DND-41 (cell line): ENCODE measurements around the gene PLD2.

Experiments used
- ATAC-seq: fragments of 200-7000 bp; cut with Tn5 transposase; 3 replicates; pipeline ENCODE4 v1.9.1; 2021; ENCODE audit warnings: low read depth; ENCODE audit not compliant: insufficient read depth
- DNase-seq: peaks from one replicate; pipeline ENCODE4 v3.0.0-alpha.2; 2020
- H2AFZ ChIP-seq: 2 replicates; pipeline ENCODE4 v1.6.0; 2012; ENCODE audit warnings: low read depth, low read length
- H3K27ac ChIP-seq: 2 replicates; pipeline ENCODE4 v1.5.1; 2012; ENCODE audit warnings: low read length, inconsistent platforms
- H3K27me3 ChIP-seq: fragments of 200-600 bp; sonication (generic); 2 replicates; pipeline ENCODE4 v1.6.0; 2012; ENCODE audit warnings: low read length, mild to moderate bottlenecking, inconsistent platforms; ENCODE audit not compliant: insufficient read depth, poor library complexity
- H3K36me3 ChIP-seq: 2 replicates; pipeline ENCODE4 v1.5.1; 2012; ENCODE audit warnings: low read length, inconsistent platforms; ENCODE audit not compliant: insufficient read depth
- H3K4me1 ChIP-seq: 2 replicates; pipeline ENCODE4 v1.5.1; 2012; ENCODE audit warnings: mild to moderate bottlenecking, low read length; ENCODE audit not compliant: insufficient read depth
- H3K4me2 ChIP-seq: 2 replicates; pipeline ENCODE4 v1.6.0; 2012; ENCODE audit warnings: mild to moderate bottlenecking, moderate library complexity, low read length, inconsistent platforms; ENCODE audit not compliant: insufficient read depth
- H3K4me3 ChIP-seq, 2 experiments: fragments of 200-600 bp in 1 of 2; shearing (Covaris generic) in 1 of 2; 2 replicates each; pipeline ENCODE4 v1.5.1; 2012 to 2016; ENCODE audit warnings: inconsistent platforms in 2 of 2, low read length in 2 of 2, mild to moderate bottlenecking in 2 of 2, low read depth in 1 of 2, moderate library complexity in 1 of 2
- H3K79me2 ChIP-seq: 2 replicates; pipeline ENCODE4 v1.6.0; 2012; ENCODE audit warnings: low read length, inconsistent platforms; ENCODE audit not compliant: insufficient read depth
- H3K9ac ChIP-seq: 2 replicates; pipeline ENCODE4 v1.6.0; 2012; ENCODE audit warnings: low read depth, mild to moderate bottlenecking, inconsistent platforms, low read length, moderate library complexity
- H3K9me3 ChIP-seq: 2 replicates; pipeline ENCODE4 v1.5.1; 2012; ENCODE audit warnings: low read length, moderate library complexity, mild to moderate bottlenecking, inconsistent platforms; ENCODE audit not compliant: insufficient read depth, severe bottlenecking
- H4K20me1 ChIP-seq: 2 replicates; pipeline ENCODE4 v1.6.0; 2012; ENCODE audit warnings: low read length; ENCODE audit not compliant: insufficient read depth
- CTCF ChIP-seq: IDR thresholded peaks from 2 replicates; pipeline ENCODE4 v1.5.1; 2012; ENCODE audit warnings: borderline replicate concordance, low read length, moderate library complexity, mild to moderate bottlenecking; ENCODE audit not compliant: poor library complexity, severe bottlenecking; ENCODE audit errors: extremely low read depth
- EZH2 ChIP-seq: IDR thresholded peaks from 3 replicates; pipeline ENCODE4 v1.6.1; 2012; ENCODE audit warnings: borderline replicate concordance, low read depth, mild to moderate bottlenecking, moderate library complexity, low read length, inconsistent platforms; ENCODE audit not compliant: severe bottlenecking

PLD2 gene

GRCh38 chr17:4853208-4853671 lies 46.3 kb downstream of the PLD2 start:
- H3K4me1 ChIP-seq = no peaks in the 10 kb centered on the region
- no peaks in the 10 kb centered on the region for H3K9me3 ChIP-seq
- H3K79me2 ChIP-seq = peaks cover 45% of the 10 kb centered on the region
- ATAC-seq (no peak), DNase-seq (peak; percentile 10)
- peaks cover 15% of the 10 kb centered on the region for H3K36me3 ChIP-seq
- H3K4me2 ChIP-seq = no peak overlapping the region
- no peak for TF ChIP-seq CTCF
- no peak for TF ChIP-seq EZH2
- no peak overlapping the region for H3K4me3 ChIP-seq
- peaks cover 81% of the 10 kb centered on the region for H4K20me1 ChIP-seq
- H3K9ac ChIP-seq = no peak overlapping the region
- H3K27ac ChIP-seq = no peak overlapping the region
- H3K27me3 ChIP-seq = no peaks in the 10 kb centered on the region
- no peak overlapping the region for H2AFZ ChIP-seq

- Histone ChIP-seq H3K79me2 (peaks cover 47% of the 10 kb centered on the region), H3K27me3 (no peaks in the 10 kb centered on the region), H4K20me1 (peaks cover 81% of the 10 kb centered on the region), H3K36me3 (peaks cover 18% of the 10 kb centered on the region), H2AFZ (no peak overlapping the region), H3K9me3 (no peaks in the 10 kb centered on the region), H3K9ac (no peak overlapping the region), H3K27ac (no peak overlapping the region), H3K4me1 (no peaks in the 10 kb centered on the region), H3K4me2 (no peak overlapping the region), H3K4me3 (no peak overlapping the region)
- TF ChIP-seq CTCF (no peak), EZH2 (no peak)
- DNase-seq = no peak
- no peak for ATAC-seq
Observed at GRCh38 chr17:4854111-4854681, 47.2 kb downstream of the PLD2 start.

DNA sequence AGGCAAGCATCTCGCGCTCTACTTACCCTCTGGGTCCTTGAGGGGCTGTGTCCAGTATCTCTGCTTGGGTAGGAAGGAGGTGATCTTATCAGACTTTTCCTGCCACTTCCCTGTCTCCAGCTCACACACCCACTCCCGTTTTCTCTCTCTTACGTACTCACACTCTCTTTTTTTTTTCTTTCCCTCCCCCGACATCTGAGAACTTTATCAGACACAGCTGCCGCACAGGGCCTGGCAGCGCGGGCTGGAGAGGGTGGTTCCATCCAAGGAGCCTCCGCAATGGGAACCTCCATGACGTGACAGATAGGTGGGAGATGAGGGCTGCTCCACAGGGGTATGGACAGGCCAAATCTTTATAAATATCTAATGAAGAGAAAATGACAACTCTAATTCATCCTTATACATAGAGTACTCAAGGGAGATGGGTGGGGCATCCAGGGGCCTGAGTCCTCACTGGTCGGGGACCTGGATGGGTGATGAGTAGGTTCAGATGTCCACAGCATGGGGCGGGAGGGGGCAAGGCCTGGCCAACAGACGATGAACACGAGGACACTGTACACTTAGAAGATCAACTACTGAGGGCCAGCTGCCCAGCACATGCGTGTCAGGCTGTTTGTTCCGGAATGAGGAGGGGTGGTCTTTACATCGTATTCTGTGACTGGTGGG lies 49.5 kb downstream of the PLD2 start:
- H3K36me3 ChIP-seq = peaks cover 31% of the 10 kb centered on the region
- no peak for DNase-seq
- no peak overlapping the region for H2AFZ ChIP-seq
- peaks cover 39% of the 10 kb centered on the region; the same call in 1 of the 2 replicates for H3K79me2 ChIP-seq
- no peak overlapping the region for H3K27ac ChIP-seq
- H4K20me1 ChIP-seq = peaks cover 78% of the 10 kb centered on the region
- no peaks in the 10 kb centered on the region for H3K9me3 ChIP-seq
- TF ChIP-seq EZH2 = no peak
- TF ChIP-seq CTCF = no peak
- no peak; the same call in 2 of the 3 replicates for ATAC-seq
- no peaks in the 10 kb centered on the region for H3K4me1 ChIP-seq
- H3K27me3 ChIP-seq = no peaks in the 10 kb centered on the region
- no peak overlapping the region for H3K4me3 ChIP-seq
- no peak overlapping the region for H3K4me2 ChIP-seq
- no peak overlapping the region for H3K9ac ChIP-seq
